DND-41 (cell line): ENCODE measurements around the gene HSD17B1.

ENCODE experiments used
- CTCF ChIP-seq: IDR thresholded peaks from 2 replicates; pipeline ENCODE4 v1.5.1; 2012; ENCODE audit warnings: borderline replicate concordance, low read length, moderate library complexity, mild to moderate bottlenecking; ENCODE audit not compliant: poor library complexity, severe bottlenecking; ENCODE audit errors: extremely low read depth
- EZH2 ChIP-seq: IDR thresholded peaks from 3 replicates; pipeline ENCODE4 v1.6.1; 2012; ENCODE audit warnings: borderline replicate concordance, low read depth, mild to moderate bottlenecking, moderate library complexity, low read length, inconsistent platforms; ENCODE audit not compliant: severe bottlenecking

- TF ChIP-seq CTCF (no peak), EZH2 (no peak)
These were observed 44.1 kb upstream of the HSD17B1 start for GRCh38 chr17:42508426-42509165.
